Measurements from ENCODE around the gene POLE. TPM values are rescaled to one million over a fixed set of nuclear protein-coding genes. Genes with fewer than 3 reads are reported as not detected.

Gene POLE
- total RNA-seq, 1 experiment from 2014 or later: 147 TPM

DNA sequence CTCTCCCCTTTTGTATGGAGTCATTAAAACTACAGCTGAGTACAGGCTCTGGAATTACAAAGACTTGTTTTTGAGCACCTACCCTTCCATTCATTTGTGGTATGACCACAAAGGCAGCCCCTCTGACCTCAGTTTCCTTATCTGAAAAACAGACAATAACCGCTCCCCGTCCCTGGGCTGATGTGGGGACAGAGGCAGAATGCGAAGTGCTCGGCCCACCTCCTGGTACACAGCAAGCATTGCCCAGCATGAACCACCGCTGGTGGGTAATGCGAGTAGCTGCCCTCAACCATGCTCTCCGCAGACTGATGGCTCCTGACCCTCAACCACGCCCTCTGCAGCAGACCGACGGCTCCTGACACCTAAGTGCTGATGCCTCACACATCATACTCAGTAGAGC lies 46.2 kb downstream of the POLE start:
- H3K23ac ChIP-seq (ENCODE audit: insufficient read length, low read depth, low read length): no peak overlapping the region
- no peak overlapping the region for H2BK20ac ChIP-seq (ENCODE audit: low read depth, low read length, poor library complexity, severe bottlenecking)
- H2BK15ac ChIP-seq (ENCODE audit: low read depth, low read length): no peak overlapping the region
- no peak overlapping the region for H3K4me3 Mint-ChIP-seq
- H3K18ac ChIP-seq (ENCODE audit: insufficient read length, low read depth, low read length): no peak overlapping the region
- H3K27ac Mint-ChIP-seq: no peak overlapping the region; a peak in 2 of 7 replicates
- H3K79me2 ChIP-seq (ENCODE audit: insufficient read depth, low read length): no peaks in the 10 kb centered on the region
- H3K4me1 ChIP-seq (ENCODE audit: insufficient read depth, low read length): no peaks in the 10 kb centered on the region
- no peaks in the 10 kb centered on the region for H3K27me3 Mint-ChIP-seq (ENCODE audit: low read depth)
- no peaks in the 10 kb centered on the region for H3K27me3 ChIP-seq (ENCODE audit: insufficient read depth, low read length)
- no peak overlapping the region for H3K56ac ChIP-seq (ENCODE audit: insufficient read length, low read depth, low read length)
- no peak overlapping the region for H4K8ac ChIP-seq (replicated peaks; ENCODE audit: insufficient read length, low read depth, low read length)
- no peak overlapping the region for H3K4ac ChIP-seq (ENCODE audit: low read depth, low read length)
- H3K9me3 Mint-ChIP-seq: no peaks in the 10 kb centered on the region
- H2BK12ac ChIP-seq (ENCODE audit: insufficient read length, low read depth, low read length): no peak overlapping the region
- no peaks in the 10 kb centered on the region for H3K79me1 ChIP-seq (ENCODE audit: insufficient read depth, low read depth, low read length, poor library complexity, severe bottlenecking)
- H3K14ac ChIP-seq (ENCODE audit: insufficient read depth, low read length): no peak overlapping the region
- no peak overlapping the region for H2AFZ ChIP-seq (ENCODE audit: low read length)
- H3K23me2 ChIP-seq (ENCODE audit: insufficient read length, low read depth, low read length, poor library complexity, severe bottlenecking): no peaks in the 10 kb centered on the region
- no peak overlapping the region for H2BK5ac ChIP-seq (ENCODE audit: insufficient read length, low read length)
- TF ChIP-seq CTCF (conservative IDR thresholded peaks at IDR 0.05): no peak
- H3K27ac ChIP-seq (ENCODE audit: insufficient read length, low read depth, low read length): no peak overlapping the region
- no peaks in the 10 kb centered on the region for H4K20me1 ChIP-seq (ENCODE audit: control insufficient read depth, insufficient read depth, insufficient read length)
- no peak overlapping the region for H3K9ac ChIP-seq (ENCODE audit: extremely low read depth, insufficient read length, low read length)
- H4K5ac ChIP-seq (ENCODE audit: insufficient read length, low read depth, low read length): no peak overlapping the region
- H3T11ph ChIP-seq (ENCODE audit: low read length): no peak overlapping the region
- no peak overlapping the region for H2AK5ac ChIP-seq (ENCODE audit: insufficient read length, low read length)
- H3K36me3 Mint-ChIP-seq (ENCODE audit: insufficient read depth in 1 of 3, low read depth in 3 of 3): peaks cover 46 to 88% (median 73%) of the 10 kb centered on the region in 3 experiments
- WGBS (ENCODE audit: extremely low coverage, insufficient read length, low lambda C conversion rate): no CpG with 5 or more reads among the region's 10 CpGs
- no peak overlapping the region for H3K4me2 ChIP-seq (ENCODE audit: insufficient read depth, insufficient read length, low read length)
- no peak for DNase-seq
- no peak overlapping the region for H2BK120ac ChIP-seq (ENCODE audit: low read depth, low read length, poor library complexity, severe bottlenecking)
- peaks cover 0 to 6% of the 10 kb centered on the region in 2 experiments; a peak in 3 of 4 replicates for H3K4me1 Mint-ChIP-seq
- no peaks in the 10 kb centered on the region for H3K9me3 ChIP-seq (ENCODE audit: control insufficient read depth, low read depth, low read length)
- no peak overlapping the region for H4K91ac ChIP-seq (ENCODE audit: insufficient read length, low read depth, low read length)

All from H9 (cell line).